Jurkat, Clone E6-1 (cell line): ENCODE results near the gene ERAP2.
"Not testable (repeated sequence)": the region's sequence is repeated elsewhere in the genome, so short reads cannot be mapped to it uniquely, and the experiment has no call there.

Source experiments
- DNase-seq: peaks from one replicate; pipeline ENCODE4 v3.0.0-alpha.2; 2011; ENCODE audit warnings: low read depth, low spot score
- H3K4me3 ChIP-seq: 2 replicates; pipeline ENCODE4 v1.5.1; 2011; ENCODE audit warnings: mild to moderate bottlenecking, low read length, control low read depth, moderate library complexity

The ERAP2 gene

GRCh38 chr5:96924016-96924443 is 47.7 kb downstream of the ERAP2 start:
- no peak for DNase-seq
- no peak overlapping the region for H3K4me3 ChIP-seq

GRCh38 chr5:96926276-96926675 is 50.0 kb downstream of the ERAP2 start:
- no peak overlapping the region for H3K4me3 ChIP-seq
- no peak for DNase-seq

- no peak overlapping the region for H3K4me3 ChIP-seq
- DNase-seq: no peak
Measured at GRCh38 chr5:96927008-96927407, 50.7 kb downstream of the ERAP2 start.

GRCh38 chr5:96928931-96929708 is 52.8 kb downstream of the ERAP2 start:
- no peak overlapping the region for H3K4me3 ChIP-seq
- no peak for DNase-seq

- DNase-seq: no peak
- no peak overlapping the region for H3K4me3 ChIP-seq
Measured at GRCh38 chr5:96930058-96930457, 53.8 kb downstream of the ERAP2 start.

GRCh38 chr5:96930589-96930988 is 54.3 kb downstream of the ERAP2 start:
- no peak overlapping the region for H3K4me3 ChIP-seq
- DNase-seq: no peak

- not testable (repeated sequence) for H3K4me3 ChIP-seq, DNase-seq
Measured at GRCh38 chr5:96931037-96931436, 54.7 kb downstream of the ERAP2 start.

- no peak overlapping the region for H3K4me3 ChIP-seq
- no peak for DNase-seq
Measured at GRCh38 chr5:96931605-96932004, 55.3 kb downstream of the ERAP2 start.

- no peak for DNase-seq
- no peak overlapping the region for H3K4me3 ChIP-seq
Measured at GRCh38 chr5:96932026-96932425, 55.7 kb downstream of the ERAP2 start.

GRCh38 chr5:96933764-96934707 is 57.7 kb downstream of the ERAP2 start:
- H3K4me3 ChIP-seq: peak overlapping the region; percentile 87
- peak; percentile 43 for DNase-seq

- DNase-seq: peak; percentile 96
- H3K4me3 ChIP-seq: peak overlapping the region; percentile 87
Measured at GRCh38 chr5:96934708-96935558, 58.6 kb downstream of the ERAP2 start.

- DNase-seq: peak; percentile 97
- peak within 1 kb of the TSS; percentile 87 for H3K4me3 ChIP-seq
Measured at GRCh38 chr5:96935559-96936430, 59.5 kb downstream of the ERAP2 start, which contains the start of gene LNPEP. Gene LNPEP (plus strand): TSS chr5:96936080. CDS start chr5:96936156, 76 bp downstream.

- DNase-seq: peak; percentile 53
- H3K4me3 ChIP-seq: peak overlapping the region; percentile 87
Measured at GRCh38 chr5:96936431-96937320, 60.4 kb downstream of the ERAP2 start.

- no peak overlapping the region for H3K4me3 ChIP-seq
- no peak for DNase-seq
Measured at GRCh38 chr5:96940586-96940985, 64.3 kb downstream of the ERAP2 start.

- no peak for DNase-seq
- no peak overlapping the region for H3K4me3 ChIP-seq
Measured at GRCh38 chr5:96941140-96941539, 64.8 kb downstream of the ERAP2 start.

- no peak for DNase-seq
- H3K4me3 ChIP-seq: no peak overlapping the region
Measured at GRCh38 chr5:96942078-96942477, 65.8 kb downstream of the ERAP2 start.

GRCh38 chr5:96942911-96943310 is 66.6 kb downstream of the ERAP2 start:
- H3K4me3 ChIP-seq: no peak overlapping the region
- no peak for DNase-seq
